GM18909 (cell line): Measurements from ENCODE around the gene STARD5.
"Not testable (repeated sequence)": the region's sequence is repeated elsewhere in the genome, so short reads cannot be mapped to it uniquely, and the experiment has no call there.

Source experiments
- ATAC-seq: cut with Tn5 transposase; IDR thresholded peaks from one replicate; pipeline ENCODE4 v1.9.1; 2021; ENCODE audit warnings: mild to moderate bottlenecking; ENCODE audit not compliant: unreplicated experiment, poor library complexity

STARD5 gene

GRCh38 chr15:81338170-81339007 is 14.4 kb upstream of the STARD5 start:
- ATAC-seq, result no peak

GRCh38 chr15:81337713-81338157 is 13.8 kb upstream of the STARD5 start:
- no peak for ATAC-seq

- no peak for ATAC-seq
Measured at GRCh38 chr15:81337241-81337640, 13.3 kb upstream of the STARD5 start.

GRCh38 chr15:81336568-81336967 is 12.6 kb upstream of the STARD5 start:
- no peak for ATAC-seq

- ATAC-seq, result no peak
Measured at GRCh38 chr15:81335631-81336030, 11.7 kb upstream of the STARD5 start.

- ATAC-seq, result no peak
Measured at GRCh38 chr15:81334768-81335435, 11.0 kb upstream of the STARD5 start.

- ATAC-seq, result no peak
Measured at GRCh38 chr15:81333363-81333762, 9.4 kb upstream of the STARD5 start.

GRCh38 chr15:81332326-81332725 is 8.4 kb upstream of the STARD5 start:
- ATAC-seq, result no peak

GRCh38 chr15:81331600-81331999 is 7.7 kb upstream of the STARD5 start:
- ATAC-seq, result no peak

- ATAC-seq, result not testable (repeated sequence)
Measured at GRCh38 chr15:81331141-81331540, 7.2 kb upstream of the STARD5 start.

GRCh38 chr15:81330366-81331090 is 6.6 kb upstream of the STARD5 start:
- ATAC-seq, result no peak

GRCh38 chr15:81329446-81329845 is 5.5 kb upstream of the STARD5 start:
- no peak for ATAC-seq

- no peak for ATAC-seq
Measured at GRCh38 chr15:81327516-81327915, 3.6 kb upstream of the STARD5 start.

- no peak for ATAC-seq
Measured at GRCh38 chr15:81326466-81327212, 2.7 kb upstream of the STARD5 start.

- peak; percentile 13 for ATAC-seq
Measured at GRCh38 chr15:81323559-81323943, 390 bp downstream of the STARD5 start.

GRCh38 chr15:81322676-81323253 is 1.2 kb downstream of the STARD5 start:
- ATAC-seq, result no peak

- ATAC-seq, result no peak
Measured at GRCh38 chr15:81321667-81322066, 2.3 kb downstream of the STARD5 start.

GRCh38 chr15:81317642-81318017 is 6.3 kb downstream of the STARD5 start:
- no peak for ATAC-seq

- no peak for ATAC-seq
Measured at GRCh38 chr15:81316267-81316666, 7.7 kb downstream of the STARD5 start.
